Keratinocyte (primary cell): ENCODE measurements around the gene ERGIC2.

Experiments used
- CTCF ChIP-seq, 3 experiments: IDR thresholded peaks in 1 of 3; conservative IDR thresholded peaks in 1 of 3; optimal IDR thresholded peaks in 1 of 3; 2 replicates in 2 of 3; 3 replicates in 1 of 3; pipeline versions ENCODE3 to v1.5.1; 2011; ENCODE audit warnings: low read length in 3 of 3, mild to moderate bottlenecking in 3 of 3, moderate library complexity in 2 of 3, control low read depth in 1 of 3, inconsistent platforms in 1 of 3; ENCODE audit not compliant: insufficient read depth in 2 of 3; ENCODE audit errors: extremely low read depth in 1 of 3
- EZH2 ChIP-seq: IDR thresholded peaks from one replicate; pipeline ENCODE4 v1.6.1; 2012; ENCODE audit warnings: inconsistent platforms, mild to moderate bottlenecking, low read length, moderate library complexity

GRCh38 chr12:29333178-29333577 is 47.8 kb downstream of the ERGIC2 start:
- TF ChIP-seq EZH2 (no peak), CTCF (optimal IDR thresholded peaks at IDR 0.05 in 1 of 3, IDR thresholded peaks at IDR 0.05 in 1 of 3, conservative IDR thresholded peaks at IDR 0.05 in 1 of 3; ENCODE audit: extremely low read depth in 1 of 3, insufficient read depth in 2 of 3, low read length in 3 of 3) (no peak)
